Activated CD4-positive, alpha-beta T cell treated with anti-CD3 and anti-CD28 coated beads for 24 hours (primary cell): ENCODE measurements around the gene GLP2R.
"Not testable (repeated sequence)": the region's sequence is repeated elsewhere in the genome, so short reads cannot be mapped to it uniquely, and the experiment has no call there.

Source experiments
- DNase-seq, 2 donors: peaks; one replicate each; pipeline ENCODE4 v3.0.0-alpha.2; 2020; ENCODE audit warnings: low read depth in 2 of 2

GLP2R gene, protein sequence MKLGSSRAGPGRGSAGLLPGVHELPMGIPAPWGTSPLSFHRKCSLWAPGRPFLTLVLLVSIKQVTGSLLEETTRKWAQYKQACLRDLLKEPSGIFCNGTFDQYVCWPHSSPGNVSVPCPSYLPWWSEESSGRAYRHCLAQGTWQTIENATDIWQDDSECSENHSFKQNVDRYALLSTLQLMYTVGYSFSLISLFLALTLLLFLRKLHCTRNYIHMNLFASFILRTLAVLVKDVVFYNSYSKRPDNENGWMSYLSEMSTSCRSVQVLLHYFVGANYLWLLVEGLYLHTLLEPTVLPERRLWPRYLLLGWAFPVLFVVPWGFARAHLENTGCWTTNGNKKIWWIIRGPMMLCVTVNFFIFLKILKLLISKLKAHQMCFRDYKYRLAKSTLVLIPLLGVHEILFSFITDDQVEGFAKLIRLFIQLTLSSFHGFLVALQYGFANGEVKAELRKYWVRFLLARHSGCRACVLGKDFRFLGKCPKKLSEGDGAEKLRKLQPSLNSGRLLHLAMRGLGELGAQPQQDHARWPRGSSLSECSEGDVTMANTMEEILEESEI

DNA sequence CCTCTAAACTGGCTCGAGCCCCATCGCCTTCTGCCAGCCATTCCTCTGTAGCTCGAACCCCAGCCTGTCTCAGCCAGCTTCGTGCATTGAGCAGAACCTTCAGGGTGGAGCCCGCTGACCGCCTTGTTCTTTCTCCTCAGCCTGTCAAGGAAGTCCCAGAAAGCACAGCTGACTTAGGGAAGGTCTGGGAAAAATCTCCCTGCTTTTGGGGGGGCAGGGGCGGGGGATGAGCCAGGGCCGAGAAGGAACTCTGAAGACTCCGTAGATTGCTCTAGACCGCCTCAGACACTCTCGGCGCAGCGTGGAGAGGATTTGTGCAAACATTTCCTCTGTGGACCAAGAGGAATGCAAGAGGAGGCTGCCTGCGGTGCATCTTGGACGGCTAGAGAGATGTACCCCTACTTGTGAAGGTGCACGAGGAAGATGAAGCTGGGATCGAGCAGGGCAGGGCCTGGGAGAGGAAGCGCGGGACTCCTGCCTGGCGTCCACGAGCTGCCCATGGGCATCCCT lies at the start of gene GLP2R:
Gene GLP2R (plus strand): TSS at position 284 of the 510 bp plus-strand sequence. CDS start 140 bp downstream, at position 424.
- no peak for DNase-seq

DNA sequence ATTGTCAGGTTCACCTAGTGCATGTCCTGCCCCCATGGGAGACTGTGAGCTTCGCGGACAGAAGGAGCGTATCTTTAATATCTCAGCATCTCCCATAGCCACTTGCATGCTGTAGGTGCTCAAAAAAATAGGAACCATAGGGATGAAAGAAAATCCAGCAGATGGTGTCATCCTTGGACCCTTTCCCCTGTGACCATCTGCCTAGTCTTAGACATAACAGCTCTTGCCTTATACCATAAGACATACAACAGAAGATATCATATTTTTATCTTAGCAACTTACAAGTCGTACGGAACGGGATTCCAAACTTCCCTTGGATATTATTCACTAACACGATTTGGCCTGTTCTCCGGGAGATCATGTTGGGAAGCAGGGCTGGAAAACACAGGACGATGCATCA lies 48.8 kb upstream of the GLP2R start:
- no peak for DNase-seq

DNA sequence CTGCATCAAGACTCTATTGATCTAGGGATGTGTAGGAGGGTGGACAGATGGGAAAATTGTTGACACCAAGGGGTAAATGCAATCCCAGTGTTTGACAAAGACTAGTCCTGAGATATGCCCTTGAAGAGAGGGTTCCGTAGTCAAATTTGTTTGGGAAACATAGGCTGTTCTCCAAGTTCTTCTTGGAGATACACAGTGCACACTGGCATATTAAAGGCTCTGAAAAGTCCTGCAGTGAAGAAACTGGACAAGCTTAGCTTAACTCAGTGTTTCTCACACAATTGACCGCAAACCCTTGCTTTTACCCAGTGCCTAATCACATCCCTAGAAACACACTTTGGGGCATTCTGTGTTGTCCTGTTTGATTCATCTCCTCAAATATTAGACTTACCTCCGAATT lies 45.2 kb upstream of the GLP2R start:
- no peak for DNase-seq

DNA sequence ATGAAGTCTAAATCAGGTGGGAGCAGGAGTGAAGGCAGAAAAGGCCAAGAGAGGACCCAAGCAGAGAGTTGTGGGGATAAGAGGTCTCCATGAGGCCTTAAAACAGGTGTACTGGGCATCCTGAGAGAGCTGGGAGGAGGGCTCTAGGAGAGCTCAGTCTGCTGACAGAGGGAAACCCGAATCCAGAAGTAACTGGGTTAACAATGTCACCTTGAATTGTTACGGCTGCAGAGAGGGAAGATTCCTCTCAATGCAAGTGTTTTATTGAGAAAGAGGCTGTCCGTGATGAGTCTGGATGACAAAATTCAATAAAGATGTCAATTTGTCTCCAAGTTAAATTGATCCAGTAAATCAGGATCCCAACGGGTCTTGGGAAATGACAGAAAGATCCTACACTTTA lies 42.7 kb upstream of the GLP2R start:
- no peak for DNase-seq

DNA sequence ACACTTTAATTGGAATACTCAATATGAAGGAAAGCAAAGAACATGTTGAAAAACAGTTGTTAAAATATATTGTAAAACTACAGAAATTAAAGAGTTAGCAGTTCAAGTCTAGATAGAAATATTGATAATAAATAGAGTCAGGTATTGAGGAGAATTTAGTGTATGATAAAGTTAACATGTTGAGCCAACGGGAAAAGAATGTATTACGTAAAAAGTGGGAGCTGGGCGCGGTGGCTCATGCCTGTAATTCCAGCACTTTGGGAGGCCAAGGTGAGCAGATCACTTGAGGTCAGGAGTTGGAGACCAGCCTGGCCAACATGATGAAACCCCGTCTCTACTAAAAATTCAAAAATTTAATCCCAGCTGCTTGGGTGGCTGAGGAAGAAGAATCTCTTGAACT lies 42.3 kb upstream of the GLP2R start:
- DNase-seq: not testable (repeated sequence)

DNA sequence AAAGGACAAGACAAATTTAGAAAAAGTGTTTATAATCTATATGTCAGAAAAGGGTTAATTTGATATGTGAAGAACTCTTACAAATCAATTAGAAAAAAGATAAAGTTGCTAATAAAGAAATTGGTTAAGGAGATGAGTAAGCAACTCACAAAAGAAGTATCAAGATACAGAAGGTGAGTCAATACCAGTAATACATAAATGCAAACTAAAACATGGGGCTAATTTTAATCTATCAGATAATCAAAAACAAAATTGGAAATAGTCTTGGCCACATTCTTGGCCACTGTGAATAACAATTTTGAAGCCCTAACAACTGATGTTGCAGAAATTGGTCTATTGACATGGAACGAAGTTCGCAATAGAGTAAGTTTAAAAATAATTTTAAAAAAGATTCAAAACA lies 41.2 kb upstream of the GLP2R start:
- no peak for DNase-seq

DNA sequence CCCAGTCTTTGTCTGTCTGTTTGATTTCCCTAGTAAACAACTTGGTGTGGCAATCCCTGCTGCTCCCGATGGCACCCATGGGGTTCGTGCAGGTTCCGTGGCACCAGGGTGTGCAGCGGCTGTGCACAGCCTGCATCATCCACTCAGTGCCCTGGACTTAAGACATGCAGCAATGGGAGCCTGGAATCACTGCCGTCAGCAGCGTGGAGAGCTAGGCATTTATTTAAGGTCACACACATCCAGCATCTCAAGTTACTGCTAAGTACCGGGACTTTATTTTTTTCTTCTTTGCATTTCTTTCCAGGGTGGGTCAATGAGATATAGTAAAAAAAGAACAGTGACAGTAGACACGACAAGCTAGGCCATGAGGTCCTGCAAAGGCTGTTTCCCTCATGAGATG lies 37.1 kb upstream of the GLP2R start:
- DNase-seq: no peak

DNA sequence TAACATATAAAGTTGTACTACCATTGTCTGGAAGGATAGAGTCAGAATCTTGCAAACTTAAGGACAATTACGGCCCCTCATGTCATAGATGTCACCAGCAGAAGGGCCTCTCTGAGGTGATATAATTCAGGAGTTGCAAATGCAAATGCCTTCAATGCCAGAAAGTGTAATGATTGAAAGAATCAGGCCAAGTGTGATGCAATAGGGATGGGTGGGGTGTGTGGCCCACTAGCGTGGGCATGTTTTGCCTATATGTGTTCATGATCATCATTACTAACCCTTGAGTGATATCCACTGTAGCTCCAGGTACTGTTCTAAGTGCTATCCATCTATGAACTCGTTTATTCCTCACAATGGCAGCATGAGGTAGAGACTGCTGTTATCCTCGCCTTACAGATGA lies 35.4 kb upstream of the GLP2R start:
- no peak for DNase-seq

DNA sequence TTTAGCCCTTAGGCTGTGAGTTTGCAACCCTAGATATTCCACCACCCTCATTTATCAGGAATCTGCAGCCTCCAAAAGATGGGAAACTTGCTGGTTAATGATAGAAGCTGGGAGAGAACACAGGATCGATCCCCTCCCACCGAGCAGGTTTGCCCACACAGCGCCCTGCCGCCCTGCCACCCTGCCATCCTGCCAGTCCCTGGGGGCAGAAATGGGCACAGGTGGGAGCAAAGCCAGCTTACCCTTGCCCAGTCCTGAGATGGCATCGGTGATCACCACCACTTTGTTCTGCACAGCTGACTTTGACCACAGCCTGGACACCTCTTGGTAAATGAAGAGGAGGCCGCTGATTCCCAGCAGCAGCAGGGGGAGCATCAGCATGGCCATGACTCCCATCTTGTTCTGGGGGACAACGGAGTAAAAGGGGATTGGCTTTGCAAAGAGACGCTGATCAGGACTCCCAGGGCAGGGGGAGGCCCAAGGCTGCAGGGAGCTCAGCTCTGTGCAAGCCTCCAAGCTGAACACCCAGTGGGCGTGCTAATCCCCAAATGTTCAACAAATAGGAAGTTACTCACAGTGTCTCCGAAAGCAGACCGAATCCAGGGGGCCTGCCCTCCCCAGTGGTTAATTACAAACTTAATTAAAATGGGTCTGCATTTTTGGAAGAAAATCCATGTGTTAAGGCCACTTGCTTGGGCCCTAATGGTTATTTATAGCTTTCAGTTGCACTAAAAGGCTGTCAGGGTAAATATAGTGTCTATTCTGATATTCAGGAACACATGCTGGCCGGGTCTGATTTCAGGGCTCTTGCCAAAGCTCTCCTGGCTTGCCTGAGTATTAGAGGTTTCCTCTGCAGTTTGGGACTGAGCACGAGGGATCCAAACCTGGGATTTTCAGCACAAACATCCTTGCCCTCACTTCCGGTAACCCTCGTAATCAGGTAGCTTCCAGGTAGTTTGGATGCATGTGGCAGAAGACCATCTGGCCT lies 34.5 kb upstream of the GLP2R start, which contains the start of gene DHRS7C:
Gene DHRS7C (minus strand): TSS at position 704 of the 988 bp plus-strand sequence. CDS start 308 bp downstream, at position 396.
- no peak for DNase-seq

DNA sequence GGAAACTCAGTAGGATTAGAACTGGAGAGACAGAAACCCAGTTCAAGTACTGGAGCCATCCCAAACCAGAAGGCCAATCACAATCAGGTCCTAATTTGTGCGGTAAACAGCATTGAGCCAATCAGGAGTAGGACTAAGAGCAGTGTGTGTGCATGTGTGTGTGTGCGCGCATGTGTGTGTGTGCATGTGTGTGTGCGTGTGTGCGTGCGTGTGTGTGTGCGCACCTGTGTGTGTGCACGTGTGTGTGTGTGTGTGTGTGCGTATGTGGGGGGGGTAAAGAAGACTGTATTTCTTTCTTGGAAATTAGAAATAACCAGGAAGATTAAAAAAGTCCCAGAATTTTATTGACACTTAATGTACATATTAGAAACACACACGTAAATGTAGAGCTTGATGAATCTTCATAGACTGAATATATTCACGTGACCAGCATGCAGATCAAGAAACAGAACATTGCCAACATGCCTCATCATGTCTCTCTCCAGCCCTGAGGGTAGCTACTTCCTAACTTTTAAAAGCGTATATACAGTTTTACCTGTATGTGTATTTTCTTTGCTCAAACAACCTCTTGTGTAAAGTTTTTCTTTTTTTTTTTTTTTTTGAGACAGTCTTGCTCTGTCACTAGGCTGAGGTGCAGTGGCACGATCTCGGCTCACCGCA lies 33.4 kb upstream of the GLP2R start:
- DNase-seq: no peak

DNA sequence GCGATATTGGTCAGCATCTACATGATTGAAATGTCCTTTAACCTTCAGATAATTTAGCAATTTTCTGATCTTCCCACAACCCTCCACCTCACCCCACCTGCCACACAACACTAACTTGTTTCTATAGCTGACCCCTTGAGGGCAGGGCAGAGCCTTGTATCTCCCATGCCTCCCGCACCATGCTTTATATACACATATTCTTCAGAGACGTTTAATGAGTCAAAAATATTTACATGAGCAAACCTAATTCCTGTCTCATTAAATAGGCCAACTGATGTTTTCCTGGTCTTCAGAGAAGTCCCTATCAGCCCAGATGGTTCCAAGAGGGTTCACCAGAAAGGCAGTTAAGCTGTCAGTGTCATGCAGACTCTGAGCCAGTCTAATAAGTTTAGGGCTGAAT lies 27.7 kb upstream of the GLP2R start:
- no peak for DNase-seq

DNA sequence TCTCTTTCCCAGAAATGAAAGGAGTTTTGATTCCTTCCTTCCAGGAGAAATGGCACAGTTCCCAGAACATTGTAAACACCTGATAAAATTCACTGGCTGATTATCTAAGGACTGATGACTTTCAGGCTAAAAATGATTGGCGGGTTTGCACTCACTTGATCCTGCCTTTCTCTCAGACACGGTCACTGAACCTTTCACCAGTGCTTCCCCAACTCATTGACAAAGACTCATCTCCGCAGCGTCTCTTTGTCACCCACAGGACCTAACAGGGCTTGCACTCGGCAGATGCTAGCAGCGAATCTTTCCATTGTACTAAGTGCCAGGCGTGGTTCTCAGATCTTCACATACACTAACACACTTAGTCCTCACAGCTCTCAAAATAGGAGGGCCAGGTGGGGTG lies 27.0 kb upstream of the GLP2R start:
- DNase-seq: no peak

DNA sequence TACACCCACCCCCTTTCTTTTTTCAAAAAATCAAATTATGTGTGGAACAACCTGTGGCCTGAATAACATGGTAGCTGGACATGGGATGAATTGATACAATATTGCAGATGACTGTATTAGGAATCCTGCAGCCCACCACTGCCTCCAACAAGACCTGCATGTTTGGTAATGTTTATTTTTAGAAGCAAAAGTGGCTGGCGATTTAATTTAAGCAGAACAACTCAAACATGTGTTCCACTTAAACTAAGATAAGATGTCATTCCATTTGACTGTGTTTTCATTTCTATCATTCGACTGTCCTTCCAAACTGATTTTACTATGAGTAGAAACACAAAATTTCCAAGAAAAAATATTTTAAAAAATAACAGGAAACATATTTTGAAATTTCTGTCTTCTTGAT lies 24.2 kb upstream of the GLP2R start:
- no peak for DNase-seq

DNA sequence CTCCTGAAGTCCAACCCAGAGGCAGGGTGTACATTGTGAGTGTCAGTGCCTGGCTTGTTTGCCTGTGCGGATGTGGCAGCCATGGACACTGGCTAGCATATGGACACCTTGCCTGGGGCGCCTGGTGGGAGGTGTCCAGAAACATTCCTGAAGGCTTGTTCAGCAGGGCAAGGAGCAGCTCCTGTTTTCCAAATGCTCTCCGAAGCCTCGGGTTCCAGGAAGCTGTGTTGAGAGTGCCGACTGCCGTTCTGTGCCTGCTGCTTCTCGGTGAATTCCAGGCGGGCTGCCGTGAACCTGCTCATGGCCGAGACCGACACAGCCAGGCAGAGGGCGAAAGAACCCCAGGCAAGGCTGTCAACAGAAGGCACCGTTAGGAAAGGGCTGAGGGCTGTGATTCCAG lies 23.4 kb upstream of the GLP2R start:
- DNase-seq: no peak

DNA sequence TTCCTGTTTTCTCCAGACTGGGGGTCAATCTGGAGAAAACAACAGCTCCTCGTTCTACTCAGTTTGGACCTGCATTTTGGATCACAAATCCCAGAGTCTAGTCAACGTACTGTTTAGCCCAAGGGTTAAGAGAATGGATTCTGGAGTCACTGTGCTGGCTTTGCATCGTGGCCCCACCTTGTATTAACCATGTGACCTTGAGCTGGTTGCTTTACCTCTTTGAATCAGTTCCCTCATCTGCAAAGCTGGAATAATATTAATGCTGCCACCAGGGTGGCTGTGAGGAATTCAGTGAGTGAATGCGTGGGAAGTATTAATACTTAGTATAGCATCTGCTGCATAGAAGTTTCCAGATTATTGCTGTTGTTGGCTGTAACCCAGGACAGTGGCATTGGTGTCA lies 23.0 kb upstream of the GLP2R start:
- DNase-seq: no peak

DNA sequence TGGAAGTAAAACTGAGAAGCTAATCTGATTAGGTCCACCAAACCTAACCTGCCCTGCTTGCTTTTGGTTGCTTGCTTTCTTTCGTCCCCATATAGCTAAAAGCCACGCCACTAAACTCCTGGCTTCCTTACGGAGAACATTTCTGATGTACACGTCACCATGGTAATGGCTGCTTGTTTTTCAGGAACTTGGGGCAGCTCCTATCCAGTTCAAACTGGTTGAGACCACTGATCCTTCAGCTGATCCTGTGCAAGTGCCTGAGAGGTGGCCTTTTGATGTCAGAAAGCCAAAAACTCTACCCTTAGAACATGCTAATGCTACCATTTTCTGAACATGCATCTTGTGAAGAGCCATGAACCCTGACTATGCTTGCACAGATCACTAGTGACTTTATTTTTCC lies 20.0 kb upstream of the GLP2R start:
- DNase-seq: no peak

DNA sequence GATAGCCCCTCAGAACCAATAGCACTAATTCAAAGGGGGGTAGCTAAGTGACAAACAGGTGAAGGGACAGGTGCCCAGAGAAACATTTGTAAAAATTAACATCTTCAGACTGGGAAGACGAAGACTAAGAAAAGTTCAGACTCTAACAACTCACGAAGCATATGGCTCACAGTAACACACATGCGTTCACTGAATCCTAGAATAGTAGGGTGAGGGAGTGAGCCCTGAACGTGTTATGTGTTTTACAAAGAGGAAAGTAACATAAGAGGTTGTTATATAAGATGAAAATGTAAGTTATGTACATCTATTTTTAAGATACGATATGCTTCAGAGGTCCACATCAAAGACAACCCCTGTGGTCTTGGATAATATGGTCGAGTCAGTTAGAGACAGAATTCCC lies 19.0 kb upstream of the GLP2R start:
- no peak for DNase-seq

DNA sequence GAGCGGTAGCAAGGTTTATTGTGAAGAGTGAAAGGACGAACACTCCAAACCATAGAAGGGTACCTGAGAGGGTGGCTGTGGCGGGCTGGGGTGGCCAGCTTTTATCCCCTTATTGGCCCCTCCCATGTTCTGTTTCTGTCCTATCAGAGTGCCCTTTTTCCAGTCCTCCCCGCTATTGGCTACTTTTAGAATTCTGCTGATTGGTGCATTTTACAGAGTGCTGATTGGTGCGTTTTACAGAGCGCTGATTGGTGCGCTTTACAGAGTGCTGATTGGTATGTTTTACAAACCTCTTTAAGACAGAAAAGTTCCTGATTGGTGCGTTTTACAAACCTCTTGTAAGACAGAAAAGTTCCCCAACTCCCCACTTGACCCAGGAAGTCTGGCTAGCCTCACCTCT lies 16.3 kb upstream of the GLP2R start:
- DNase-seq: no peak

DNA sequence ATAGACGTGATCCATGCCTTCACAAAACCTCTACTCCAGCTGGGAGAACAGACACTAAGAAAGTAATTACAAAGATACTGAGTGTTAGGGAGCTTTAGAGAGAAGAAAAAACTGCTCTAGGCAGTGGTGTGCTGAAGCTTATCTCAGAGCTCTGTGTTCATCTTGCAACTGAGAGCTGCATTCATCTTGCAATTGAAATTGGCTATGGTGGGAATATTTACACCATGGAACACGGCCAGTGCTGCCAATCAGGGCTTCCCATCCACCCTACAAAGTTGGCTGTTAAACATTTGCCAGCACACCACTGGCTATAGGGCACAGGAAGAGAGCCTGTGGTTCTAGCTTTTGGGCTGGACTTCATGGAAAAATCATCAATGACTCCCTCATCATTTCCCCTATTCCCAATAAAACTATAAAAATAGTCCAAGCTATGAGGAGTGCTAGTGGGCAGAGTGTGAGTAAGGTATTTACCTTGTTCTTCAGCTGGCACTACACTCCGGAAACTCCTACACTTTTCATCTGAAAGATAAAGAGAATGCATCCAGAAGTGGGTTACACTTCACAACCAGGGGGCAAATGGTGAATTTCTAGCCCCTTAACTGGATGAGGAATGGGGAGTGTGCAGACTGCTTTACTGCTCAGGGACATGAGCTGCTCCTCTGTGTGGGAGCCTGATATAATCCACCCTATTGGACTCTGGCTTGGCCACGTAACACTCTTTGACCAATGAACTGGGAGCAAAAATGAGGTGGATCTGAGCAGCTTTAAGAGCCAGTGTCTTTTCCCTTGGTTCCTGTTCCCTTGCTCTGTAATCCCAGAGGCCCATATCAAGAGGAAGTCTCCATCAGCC lies 15.4 kb upstream of the GLP2R start:
- DNase-seq: no peak

DNA sequence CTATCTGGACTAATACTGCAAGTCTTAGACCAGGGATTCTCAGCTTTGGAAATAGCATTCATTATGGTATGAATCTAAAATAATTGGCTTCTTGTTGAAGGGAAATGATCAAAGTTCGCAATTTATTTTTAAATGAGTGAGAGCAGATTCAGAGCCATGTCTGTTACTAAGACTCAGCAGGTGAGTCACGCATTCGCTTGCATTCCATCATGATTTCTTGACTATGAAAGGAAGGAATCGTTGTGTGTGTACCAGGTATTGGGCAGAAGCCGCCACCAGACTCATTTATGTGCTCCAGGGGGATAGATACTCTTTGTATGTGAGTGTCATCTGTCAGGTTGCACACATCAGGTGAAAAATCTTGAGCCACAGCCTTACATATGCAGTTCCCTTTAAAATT lies 14.6 kb upstream of the GLP2R start:
- no peak for DNase-seq

DNA sequence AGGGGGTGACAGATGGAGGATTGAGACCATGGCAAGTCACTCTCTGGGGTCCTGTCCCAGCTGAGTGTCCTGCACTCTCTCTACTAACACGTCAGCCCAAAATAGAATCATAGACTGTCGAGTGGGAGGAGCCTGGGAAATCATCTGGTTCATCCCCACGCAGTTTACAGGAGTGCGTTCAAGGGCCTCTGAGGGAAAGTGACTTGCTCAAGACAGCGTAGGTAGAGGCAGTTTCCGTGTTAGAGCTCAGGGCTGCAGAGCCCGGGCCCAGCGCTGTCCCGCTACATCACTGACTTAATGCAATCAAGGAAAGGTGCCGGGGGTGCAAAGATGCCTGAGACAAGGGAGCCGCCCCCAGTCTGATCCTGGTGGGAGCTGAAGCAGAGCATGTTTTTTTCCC lies 14.2 kb upstream of the GLP2R start:
- DNase-seq: no peak
